Mucosa of descending colon (tissue), 3 donors: ENCODE results near the gene KRT23. TPM values are rescaled to one million over a fixed set of nuclear protein-coding genes. Genes with fewer than 3 reads are reported as not detected.

Experiments used
- ATAC-seq: fragments of 200-7000 bp; cut with Tn5 transposase; one replicate; pipeline ENCODE4 v1.9.1; 2020; ENCODE audit warnings: mild to moderate bottlenecking, moderate library complexity
- DNase-seq, 3 donors: peaks; one replicate each; pipeline ENCODE4 v3.0.0-alpha.2; 2020
- H3K36me3 ChIP-seq: fragments of 200-600 bp; one replicate; pipeline ENCODE4 v1.8.0; 2021; ENCODE audit warnings: low read depth, mild to moderate bottlenecking
- H3K4me1 ChIP-seq: fragments of 200-600 bp; one replicate; pipeline ENCODE4 v1.8.0; 2021; ENCODE audit warnings: low read depth, mild to moderate bottlenecking
- H3K4me3 ChIP-seq: fragments of 200-600 bp; one replicate; pipeline ENCODE4 v1.8.0; 2021; ENCODE audit warnings: mild to moderate bottlenecking
- H3K9me3 ChIP-seq: fragments of 200-600 bp; one replicate; pipeline ENCODE4 v1.8.0; 2021; ENCODE audit warnings: mild to moderate bottlenecking
- intact Hi-C, 2 donors: fragments of 100-400 bp; cut with DNase I in 1 of 2; cut with micrococcal nuclease in 1 of 2; formaldehyde crosslinking; loops; one replicate each; pipeline versions ENCODE4 v1.11.0 to v1.11.1; 2022; cut with DNase I, micrococcal nuclease
- total RNA-seq, 3 donors: library from RNA; stranded (reverse); fragmentation: NEBNext Ultra II Directional in 2 of 3; extraction: Animal tissue kit (Norgen Biotek cat#: 25700) in 2 of 3; gene quantifications; one replicate each; pipeline versions ENCODE4 v1.2.1 to v1.2.4, GENCODE V29; 2021 to 2023
- TF ChIP-seq, protein P1 (sequence below): fragments of 200-600 bp; IDR thresholded peaks from one replicate; pipeline ENCODE4 v1.8.0; 2022; ENCODE audit warnings: antibody characterized with exemption, mild to moderate bottlenecking
- donor health status: DM: no; HTN: no; CAD: no; lungs with moderate emphysema.
- donor health status: DM: no; HTN: no; CAD: no.
- donor health status: DM: no; HTN: yes; CAD: no.

The KRT23 gene
- total RNA-seq, 3 donors from 2014 or later: 0.53 TPM; not detected in 2

DNA sequence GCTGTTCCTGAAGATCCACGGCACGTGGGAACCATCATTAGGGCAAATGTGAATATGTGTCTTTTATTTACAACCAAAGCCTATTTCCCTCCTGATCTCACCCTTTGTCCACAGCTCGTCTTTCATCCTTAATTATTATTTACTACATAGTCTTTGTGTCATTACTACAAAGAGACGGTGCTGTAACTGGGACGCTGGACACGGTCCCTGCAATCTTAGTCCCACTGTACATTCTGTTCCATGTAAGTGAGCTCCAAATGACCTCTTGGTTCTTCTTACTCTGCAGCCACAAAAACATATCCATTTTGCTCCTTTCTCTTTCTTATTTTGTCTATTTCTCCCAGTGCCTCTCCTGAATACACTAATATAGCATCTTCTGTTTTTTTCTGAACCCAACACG lies 12.7 kb upstream of the KRT23 start:
- intact Hi-C loops: no loop called here
- H3K4me1 ChIP-seq: no peaks in the 10 kb centered on the region
- TF ChIP-seq, protein P1, sequence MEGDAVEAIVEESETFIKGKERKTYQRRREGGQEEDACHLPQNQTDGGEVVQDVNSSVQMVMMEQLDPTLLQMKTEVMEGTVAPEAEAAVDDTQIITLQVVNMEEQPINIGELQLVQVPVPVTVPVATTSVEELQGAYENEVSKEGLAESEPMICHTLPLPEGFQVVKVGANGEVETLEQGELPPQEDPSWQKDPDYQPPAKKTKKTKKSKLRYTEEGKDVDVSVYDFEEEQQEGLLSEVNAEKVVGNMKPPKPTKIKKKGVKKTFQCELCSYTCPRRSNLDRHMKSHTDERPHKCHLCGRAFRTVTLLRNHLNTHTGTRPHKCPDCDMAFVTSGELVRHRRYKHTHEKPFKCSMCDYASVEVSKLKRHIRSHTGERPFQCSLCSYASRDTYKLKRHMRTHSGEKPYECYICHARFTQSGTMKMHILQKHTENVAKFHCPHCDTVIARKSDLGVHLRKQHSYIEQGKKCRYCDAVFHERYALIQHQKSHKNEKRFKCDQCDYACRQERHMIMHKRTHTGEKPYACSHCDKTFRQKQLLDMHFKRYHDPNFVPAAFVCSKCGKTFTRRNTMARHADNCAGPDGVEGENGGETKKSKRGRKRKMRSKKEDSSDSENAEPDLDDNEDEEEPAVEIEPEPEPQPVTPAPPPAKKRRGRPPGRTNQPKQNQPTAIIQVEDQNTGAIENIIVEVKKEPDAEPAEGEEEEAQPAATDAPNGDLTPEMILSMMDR: no peak
- no peak for ATAC-seq
- H3K36me3 ChIP-seq: no peaks in the 10 kb centered on the region
- DNase-seq: no peak
- H3K4me3 ChIP-seq: no peak overlapping the region
- no peaks in the 10 kb centered on the region for H3K9me3 ChIP-seq

DNA sequence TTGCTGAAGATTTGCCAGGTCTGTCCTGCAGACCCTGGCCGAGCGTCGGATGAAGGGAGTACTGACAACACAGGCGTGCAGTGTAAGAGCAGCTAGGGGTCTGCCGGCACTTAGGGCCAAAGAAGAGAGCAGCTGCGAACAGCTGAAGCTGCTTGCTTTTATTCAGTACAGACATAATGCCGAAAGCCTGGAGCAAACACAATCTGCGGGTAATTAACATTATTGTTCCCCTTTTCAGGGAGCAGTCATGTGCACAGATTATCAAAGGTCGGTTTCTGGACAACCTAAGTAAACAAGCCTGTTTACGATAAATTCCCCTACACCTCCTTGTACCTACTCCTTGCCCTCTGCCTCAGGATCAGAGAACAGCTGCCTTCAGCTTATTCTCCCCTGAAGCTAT lies 12.0 kb upstream of the KRT23 start:
- DNase-seq: peak in 1 of 3 donors; percentile 14
- intact Hi-C loops: no loop called here
- Histone ChIP-seq H3K4me1 (no peaks in the 10 kb centered on the region), H3K4me3 (no peak overlapping the region), H3K36me3 (no peaks in the 10 kb centered on the region), H3K9me3 (no peaks in the 10 kb centered on the region)
- peak; percentile 29 for ATAC-seq
- TF ChIP-seq, protein P1: no peak

DNA sequence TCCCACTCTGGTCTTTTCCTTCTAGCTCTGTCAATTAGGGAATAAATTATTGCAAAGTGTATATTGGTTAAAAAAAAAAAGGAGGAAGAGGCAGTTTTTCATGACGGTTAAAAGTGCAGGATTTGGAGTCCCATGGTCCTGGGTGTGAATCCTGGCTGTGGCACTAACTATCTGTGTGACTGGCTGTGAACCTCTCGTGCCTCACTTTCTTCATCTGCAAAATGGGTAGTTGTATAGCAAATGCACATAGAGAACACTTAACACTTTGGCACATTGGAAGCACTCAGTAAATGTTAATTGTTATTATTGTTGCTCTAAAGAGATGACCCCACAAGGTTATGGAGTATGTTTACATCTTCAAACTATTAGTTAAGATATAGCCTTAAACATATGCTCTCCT lies 10.5 kb upstream of the KRT23 start:
- Histone ChIP-seq H3K36me3 (no peaks in the 10 kb centered on the region), H3K4me1 (no peaks in the 10 kb centered on the region), H3K9me3 (no peaks in the 10 kb centered on the region), H3K4me3 (no peak overlapping the region)
- no peak for DNase-seq
- intact Hi-C loops: no loop called here
- ATAC-seq: no peak
- TF ChIP-seq, protein P1: no peak

DNA sequence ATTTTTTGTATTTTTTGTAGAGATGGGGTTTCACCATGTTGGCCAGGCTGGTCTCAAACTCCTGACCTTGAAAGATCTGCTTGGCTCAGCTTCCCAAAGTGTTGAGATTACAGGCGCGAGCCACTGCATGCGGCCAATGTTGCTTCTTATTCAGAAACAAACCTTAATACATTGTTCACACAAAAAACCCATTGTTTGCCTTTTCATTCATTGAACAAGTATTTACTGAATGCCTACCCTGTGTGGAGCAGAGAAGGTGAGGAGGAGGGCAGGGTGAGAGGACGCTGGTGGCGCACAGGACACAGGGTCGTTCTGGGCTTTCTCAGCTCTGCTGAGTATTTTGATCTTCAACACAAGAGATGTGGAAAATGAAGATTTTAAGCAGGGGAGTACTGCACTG lies 8.0 kb upstream of the KRT23 start:
- TF ChIP-seq, protein P1: no peak
- DNase-seq (no peak), ATAC-seq (no peak)
- intact Hi-C loops: no loop called here
- Histone ChIP-seq H3K9me3 (no peaks in the 10 kb centered on the region), H3K36me3 (no peaks in the 10 kb centered on the region), H3K4me1 (no peaks in the 10 kb centered on the region), H3K4me3 (no peak overlapping the region)

DNA sequence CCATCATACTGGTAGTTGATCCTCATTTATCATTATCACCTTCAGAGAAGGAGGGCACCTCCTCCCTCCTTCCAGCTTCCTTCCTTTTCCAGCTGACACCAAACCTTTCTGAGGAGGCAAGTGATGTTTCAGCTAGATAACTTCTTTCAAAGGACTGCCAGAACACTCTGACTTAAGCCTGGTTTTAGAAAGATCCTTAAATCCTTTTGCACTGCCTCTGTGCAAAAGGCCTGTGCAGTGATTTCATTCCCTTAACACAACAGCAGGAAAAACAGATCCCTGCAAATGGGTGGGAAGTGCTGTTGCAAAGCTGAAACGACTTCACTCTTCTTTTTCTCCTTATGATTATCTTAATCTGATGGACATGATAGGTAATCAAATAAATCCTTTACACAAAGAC lies 7.1 kb upstream of the KRT23 start:
- Histone ChIP-seq H3K36me3 (no peaks in the 10 kb centered on the region), H3K9me3 (no peaks in the 10 kb centered on the region), H3K4me1 (no peaks in the 10 kb centered on the region), H3K4me3 (no peak overlapping the region)
- intact Hi-C loops: no loop called here
- ATAC-seq (no peak), DNase-seq (no peak)
- TF ChIP-seq, protein P1: no peak

DNA sequence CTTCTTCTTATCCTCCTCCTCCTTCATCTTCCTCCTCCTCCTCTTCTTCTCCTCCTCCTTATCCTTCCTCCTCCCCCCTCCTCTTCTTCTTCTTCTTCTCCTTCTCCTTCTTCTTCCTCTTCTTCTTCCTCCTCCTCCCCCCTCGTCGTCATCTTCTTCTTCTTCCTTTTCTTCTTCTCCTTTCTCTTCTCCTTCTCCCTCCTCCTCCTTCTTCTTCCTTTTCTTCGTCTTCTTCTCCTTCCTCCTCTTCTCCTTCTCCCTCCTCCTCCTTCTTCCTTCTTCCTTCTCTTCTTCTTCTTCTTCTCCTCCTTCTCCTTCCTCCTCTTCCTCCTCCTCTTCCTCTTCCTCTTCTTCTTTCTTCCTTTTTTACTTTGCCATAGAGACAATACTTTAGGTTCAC lies 5.1 kb upstream of the KRT23 start:
- Histone ChIP-seq H3K9me3 (no peaks in the 10 kb centered on the region), H3K4me3 (no peak overlapping the region), H3K36me3 (no peaks in the 10 kb centered on the region), H3K4me1 (no peaks in the 10 kb centered on the region)
- TF ChIP-seq, protein P1: no peak
- intact Hi-C loops: no loop called here
- ATAC-seq: no peak
- DNase-seq: no peak
